Upper lobe of left lung (tissue), 6 donors: ENCODE results near the gene PTBP3. TPM values are rescaled to one million over a fixed set of nuclear protein-coding genes. Genes with fewer than 3 reads are reported as not detected.
A peak's percentile ranks its signal among the peaks of the same experiment; 100 is the strongest.

Experiments used
- ATAC-seq, 2 donors: fragments of 200-7000 bp; cut with Tn5 transposase; one replicate each; pipeline ENCODE4 v1.9.1; 2022; ENCODE audit warnings: mild to moderate bottlenecking in 2 of 2, moderate library complexity in 2 of 2; ENCODE audit not compliant: low FRiP score in 2 of 2
- DNase-seq, 2 donors: peaks; one replicate each; pipeline ENCODE4 v3.0.0-alpha.2; 2019 to 2020
- H3K27ac ChIP-seq, 4 donors: fragments of 200-600 bp; sonication (generic); one replicate each; pipeline ENCODE4 v1.5.1; 2016 to 2019
- H3K27me3 ChIP-seq, 4 donors: fragments of 200-600 bp; sonication (generic); one replicate each; pipeline ENCODE4 v1.5.1; 2017 to 2019
- H3K36me3 ChIP-seq, 4 donors: fragments of 200-600 bp; sonication (generic); one replicate each; pipeline ENCODE4 v1.5.1; 2016 to 2019
- H3K4me1 ChIP-seq, 4 donors: fragments of 200-600 bp; sonication (generic); one replicate each; pipeline ENCODE4 v1.5.1; 2018 to 2019
- H3K4me3 ChIP-seq, 4 donors: fragments of 200-600 bp; sonication (generic); one replicate each; pipeline ENCODE4 v1.5.1; 2017 to 2019; ENCODE audit warnings: mild to moderate bottlenecking in 2 of 4, moderate library complexity in 1 of 4
- H3K9me3 ChIP-seq, 4 donors: fragments of 200-600 bp; sonication (generic); one replicate each; pipeline ENCODE4 v1.5.1; 2018 to 2019
- EP300 ChIP-seq, 4 donors: sonication (generic); formaldehyde crosslinking; IDR thresholded peaks; one replicate each; pipeline ENCODE4 v1.5.1; 2017; ENCODE audit warnings: antibody characterized with exemption in 4 of 4, control low read depth in 2 of 4
- POLR2A ChIP-seq, 4 donors: fragments of 450-650 bp; IDR thresholded peaks; one replicate each; pipeline ENCODE4 v1.5.1; 2016 to 2017; ENCODE audit warnings: antibody characterized with exemption in 4 of 4, mild to moderate bottlenecking in 2 of 4
- POLR2AphosphoS5 ChIP-seq, 2 donors: sonication (generic); formaldehyde crosslinking; IDR thresholded peaks; one replicate each; pipeline ENCODE4 v1.5.1; 2017; ENCODE audit warnings: antibody characterized with exemption in 2 of 2
- WGBS, 2 donors: methylation state at CpG; one replicate each; pipeline ENCODE4 v1.1.5; 2017 to 2018; 5-methylcytosine and 5-hydroxymethylcytosine counted together
- total RNA-seq, 6 donors: library from RNA; depleted of rRNA in 4 of 6; stranded (reverse); fragments of >200 nt in 4 of 6; gene quantifications; one replicate each; pipeline versions ENCODE4 v1.1.0 to v1.2.1, GENCODE V29; 2016 to 2021
- TF ChIP-seq, protein P1 (sequence below), 6 experiments: fragments of 450-650 bp in 4 of 6; fragments of 200-600 bp in 2 of 6; sonication (generic) in 2 of 6; IDR thresholded peaks; one replicate each; pipeline ENCODE4 v1.5.1; 2016 to 2019; ENCODE audit warnings: antibody characterized with exemption in 6 of 6
- donor health status: DM: no; HTN: no; CAD: no; lungs with moderate emphysema.
- donor health status: DM: no; HTN: yes; CAD: no; lungs with severe emphysema.

PTBP3 gene, protein sequence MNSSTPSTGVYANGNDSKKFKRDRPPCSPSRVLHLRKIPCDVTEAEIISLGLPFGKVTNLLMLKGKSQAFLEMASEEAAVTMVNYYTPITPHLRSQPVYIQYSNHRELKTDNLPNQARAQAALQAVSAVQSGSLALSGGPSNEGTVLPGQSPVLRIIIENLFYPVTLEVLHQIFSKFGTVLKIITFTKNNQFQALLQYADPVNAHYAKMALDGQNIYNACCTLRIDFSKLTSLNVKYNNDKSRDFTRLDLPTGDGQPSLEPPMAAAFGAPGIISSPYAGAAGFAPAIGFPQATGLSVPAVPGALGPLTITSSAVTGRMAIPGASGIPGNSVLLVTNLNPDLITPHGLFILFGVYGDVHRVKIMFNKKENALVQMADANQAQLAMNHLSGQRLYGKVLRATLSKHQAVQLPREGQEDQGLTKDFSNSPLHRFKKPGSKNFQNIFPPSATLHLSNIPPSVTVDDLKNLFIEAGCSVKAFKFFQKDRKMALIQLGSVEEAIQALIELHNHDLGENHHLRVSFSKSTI
- 10 to 100 TPM; 34.6 to 88.5 (median 74.4) TPM for total RNA-seq

DNA sequence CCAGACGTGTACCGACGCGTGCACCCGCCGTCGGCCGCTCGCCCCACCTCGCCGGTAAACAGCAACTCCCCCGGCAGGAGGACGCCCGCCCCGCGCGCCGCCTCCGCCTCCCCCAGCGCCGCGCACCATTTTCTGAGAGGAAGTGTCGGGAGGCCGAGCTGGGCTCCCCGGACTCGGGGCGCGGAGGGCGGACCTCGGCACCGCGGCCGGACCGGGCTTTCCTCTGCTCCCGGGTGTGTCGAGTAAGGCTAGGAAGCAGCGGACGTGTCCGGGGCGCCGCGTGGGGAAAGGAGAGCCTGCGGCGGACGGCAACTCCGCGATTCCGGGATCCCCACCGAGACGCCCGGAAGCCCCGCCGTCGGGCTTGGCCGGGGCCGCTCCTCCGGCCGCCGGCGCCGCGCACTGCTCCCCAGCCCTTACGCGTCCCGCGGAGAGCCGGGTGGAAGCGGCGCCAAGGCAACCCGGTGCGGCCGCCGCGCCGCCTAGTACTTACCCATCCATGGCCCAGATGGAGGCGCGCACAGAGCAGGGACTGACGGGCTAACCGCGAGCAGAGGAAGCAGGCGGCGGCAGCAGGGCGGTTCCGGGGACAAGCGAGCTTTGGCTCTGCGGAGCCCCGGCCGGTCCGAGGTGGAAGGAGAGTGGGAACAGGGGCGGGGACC, at the start of gene PTBP3:
PTBP3 (minus strand) TSS at position 643 of the 662 bp plus-strand sequence. CDS start 35,754 bp downstream, outside the sequence.
- H3K4me3 ChIP-seq, result peak within 1 kb of the TSS; percentile 86 to 97 (median 91)
- WGBS, 2 donors, result 1% methylated on average over 20 of the region's 90 CpGs; no CpG with 5 or more reads in 1 of the 2 donors
- H3K4me1 ChIP-seq, result peaks cover 25 to 33% (median 27%) of the 10 kb centered on the region in 4 donors
- H3K27ac ChIP-seq, result peak within 1 kb of the TSS; percentile 98 to 100 (median 99)
- DNase-seq (peak; percentile 88 to 97), ATAC-seq (peak; percentile 85 to 88)
- no peaks in the 10 kb centered on the region for H3K27me3 ChIP-seq
- H3K36me3 ChIP-seq, result no peaks in the 10 kb centered on the region
- TF ChIP-seq POLR2A (IDR thresholded peaks at IDR 0.05), result peak; percentile 40 to 93 (median 78)
- peak; percentile 83 to 86 for TF ChIP-seq POLR2AphosphoS5 (IDR thresholded peaks at IDR 0.05)
- TF ChIP-seq EP300 (IDR thresholded peaks at IDR 0.05), result no peak
- TF ChIP-seq, protein P1, sequence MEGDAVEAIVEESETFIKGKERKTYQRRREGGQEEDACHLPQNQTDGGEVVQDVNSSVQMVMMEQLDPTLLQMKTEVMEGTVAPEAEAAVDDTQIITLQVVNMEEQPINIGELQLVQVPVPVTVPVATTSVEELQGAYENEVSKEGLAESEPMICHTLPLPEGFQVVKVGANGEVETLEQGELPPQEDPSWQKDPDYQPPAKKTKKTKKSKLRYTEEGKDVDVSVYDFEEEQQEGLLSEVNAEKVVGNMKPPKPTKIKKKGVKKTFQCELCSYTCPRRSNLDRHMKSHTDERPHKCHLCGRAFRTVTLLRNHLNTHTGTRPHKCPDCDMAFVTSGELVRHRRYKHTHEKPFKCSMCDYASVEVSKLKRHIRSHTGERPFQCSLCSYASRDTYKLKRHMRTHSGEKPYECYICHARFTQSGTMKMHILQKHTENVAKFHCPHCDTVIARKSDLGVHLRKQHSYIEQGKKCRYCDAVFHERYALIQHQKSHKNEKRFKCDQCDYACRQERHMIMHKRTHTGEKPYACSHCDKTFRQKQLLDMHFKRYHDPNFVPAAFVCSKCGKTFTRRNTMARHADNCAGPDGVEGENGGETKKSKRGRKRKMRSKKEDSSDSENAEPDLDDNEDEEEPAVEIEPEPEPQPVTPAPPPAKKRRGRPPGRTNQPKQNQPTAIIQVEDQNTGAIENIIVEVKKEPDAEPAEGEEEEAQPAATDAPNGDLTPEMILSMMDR (IDR thresholded peaks at IDR 0.05), result peak in 2 of 6 experiments; percentile 3 to 46
- no peaks in the 10 kb centered on the region for H3K9me3 ChIP-seq

DNA sequence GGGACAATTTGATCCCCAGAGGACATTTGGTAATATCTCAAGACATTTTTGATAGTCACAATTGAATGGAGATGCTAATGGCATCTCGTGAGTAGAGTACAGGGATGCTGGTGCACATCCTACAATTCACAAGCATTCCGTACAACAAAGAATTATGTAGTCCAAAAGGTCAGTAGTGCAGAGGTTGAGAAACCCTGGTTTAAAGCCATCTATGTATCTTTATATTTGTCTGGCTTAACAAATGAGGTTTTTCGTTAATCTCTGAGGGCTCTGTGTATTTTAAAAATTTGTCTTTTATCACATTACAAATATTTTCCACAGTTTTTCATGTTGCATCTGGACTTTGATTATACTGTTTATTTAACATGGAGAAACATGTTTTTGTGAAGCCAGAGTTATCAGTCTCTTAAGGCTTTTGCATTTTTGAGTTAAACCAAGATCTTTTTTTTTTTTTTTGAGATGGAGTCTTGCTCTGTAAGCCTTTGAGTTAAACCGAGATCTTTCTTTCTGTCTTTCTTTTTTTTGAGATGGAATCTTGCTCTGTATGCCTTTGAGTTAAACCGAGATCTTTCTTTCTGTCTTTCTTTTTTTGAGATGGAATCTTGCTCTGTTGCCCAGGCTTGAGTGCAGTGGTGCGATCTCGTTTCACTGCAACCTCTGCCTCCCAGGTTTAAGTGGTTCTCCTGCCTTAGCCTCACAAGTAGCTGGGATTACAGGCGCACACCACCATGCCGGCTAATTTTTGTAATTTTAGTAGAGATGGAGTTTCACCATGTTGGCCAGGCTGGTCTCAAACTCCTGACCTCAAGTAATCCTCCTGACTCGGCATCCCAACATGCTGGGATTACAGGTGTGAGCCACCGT, 49.3 kb upstream of the PTBP3 start:
- Histone ChIP-seq H3K4me1 (peaks cover 16 to 35% (median 31%) of the 10 kb centered on the region in 4 donors), H3K9me3 (no peaks in the 10 kb centered on the region), H3K27me3 (no peaks in the 10 kb centered on the region), H3K36me3 (peaks cover 0 to 9% (median 0%) of the 10 kb centered on the region in 4 donors), H3K4me3 (no peak overlapping the region), H3K27ac (no peak overlapping the region)
- ATAC-seq (no peak), DNase-seq (no peak)
- 79% methylated on average over 11 of the region's 11 CpGs for whole genome bisulfite sequencing, 2 donors
- TF ChIP-seq EP300 (IDR thresholded peaks at IDR 0.05) (no peak), POLR2AphosphoS5 (IDR thresholded peaks at IDR 0.05) (no peak), POLR2A (IDR thresholded peaks at IDR 0.05) (no peak)
- TF ChIP-seq, protein P1 (IDR thresholded peaks at IDR 0.05), result no peak

DNA sequence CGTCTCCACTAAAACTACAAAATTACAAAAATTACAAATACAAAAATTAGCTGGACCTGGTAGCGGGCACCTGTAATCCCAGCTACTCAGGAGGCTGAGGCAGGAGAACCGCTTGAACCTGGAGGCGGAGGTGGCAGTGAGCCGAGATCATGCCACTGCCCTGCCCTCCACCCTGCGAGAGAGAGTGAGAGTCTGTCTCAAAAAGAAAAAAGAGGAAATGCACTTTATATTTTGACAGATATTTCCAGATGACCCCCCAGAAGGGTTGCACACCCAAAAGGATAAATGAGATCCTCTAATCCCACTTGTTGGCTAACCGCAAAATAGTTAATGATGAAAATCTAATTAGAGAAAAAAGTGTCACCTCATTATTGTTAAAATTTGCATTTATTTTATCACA, 48.6 kb upstream of the PTBP3 start:
- 95 to 97% methylated on average over 7 of the region's 7 CpGs for WGBS, 2 donors
- Histone ChIP-seq H3K4me1 (peaks cover 23 to 42% (median 38%) of the 10 kb centered on the region in 4 donors), H3K36me3 (peaks cover 0 to 2% (median 0%) of the 10 kb centered on the region in 4 donors), H3K9me3 (no peaks in the 10 kb centered on the region), H3K27me3 (no peaks in the 10 kb centered on the region), H3K27ac (no peak overlapping the region), H3K4me3 (no peak overlapping the region)
- no peak for DNase-seq
- TF ChIP-seq POLR2A (IDR thresholded peaks at IDR 0.05) (no peak), EP300 (IDR thresholded peaks at IDR 0.05) (no peak), POLR2AphosphoS5 (IDR thresholded peaks at IDR 0.05) (no peak)
- TF ChIP-seq, protein P1 (IDR thresholded peaks at IDR 0.05), result no peak
- ATAC-seq, result no peak

DNA sequence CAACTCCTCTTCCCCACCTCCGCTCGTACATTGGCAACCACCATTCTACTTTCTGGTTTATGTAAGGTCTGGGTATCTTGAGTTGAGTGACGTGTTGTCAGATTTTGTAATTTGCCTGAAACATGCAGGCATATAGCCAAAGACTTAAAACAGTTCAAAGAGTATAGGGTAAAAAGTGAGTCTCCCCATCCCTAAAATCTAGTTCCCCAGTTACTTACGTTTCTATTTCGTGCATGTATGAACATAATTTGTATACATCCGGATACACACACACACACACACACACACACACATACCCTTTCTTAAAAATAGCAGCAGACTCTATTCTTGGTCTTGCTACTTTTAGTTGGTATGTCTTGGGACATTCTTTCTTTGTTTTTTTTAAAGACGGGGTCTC, 47.4 kb upstream of the PTBP3 start:
- peak overlapping the region; percentile 94 to 98 (median 96) for H3K27ac ChIP-seq
- H3K9me3 ChIP-seq, result no peaks in the 10 kb centered on the region
- WGBS, 2 donors, result 33 to 34% methylated on average over 7 of the region's 7 CpGs
- peaks cover 28 to 51% (median 40%) of the 10 kb centered on the region in 4 donors for H3K4me1 ChIP-seq
- ATAC-seq (no peak), DNase-seq (no peak)
- H3K36me3 ChIP-seq, result no peaks in the 10 kb centered on the region
- no peaks in the 10 kb centered on the region for H3K27me3 ChIP-seq
- peak overlapping the region; percentile 67 to 91 (median 84) for H3K4me3 ChIP-seq
- TF ChIP-seq EP300 (IDR thresholded peaks at IDR 0.05) (no peak), POLR2AphosphoS5 (IDR thresholded peaks at IDR 0.05) (peak in 1 of 2 donors; percentile 36), POLR2A (IDR thresholded peaks at IDR 0.05) (peak in 1 of 4 donors; percentile 41)
- TF ChIP-seq, protein P1 (IDR thresholded peaks at IDR 0.05), result no peak
